H1 (cell line): ENCODE measurements around the gene RBM34. TPM values are rescaled to one million over a fixed set of nuclear protein-coding genes. Genes with fewer than 3 reads are reported as not detected.

Experiments
- CTCF ChIA-PET: fragments of 300-600 bp; sonication (Branson Sonifier 250); formaldehyde crosslinking; loops from one replicate; lab custom pipeline; 2021; ENCODE audit not compliant: partially characterized antibody; lab: Charles Lee
- POLR2A ChIA-PET: fragments of 300-600 bp; sonication (Branson Sonifier 250); formaldehyde crosslinking; loops from one replicate; lab custom pipeline; 2021; ENCODE audit warnings: inconsistent platforms; ENCODE audit not compliant: partially characterized antibody; lab: Charles Lee
- DNase-seq, 2 experiments: peaks; one replicate each; pipeline versions ENCODE4 v3.0.0 to v3.0.0-alpha.2; 2010 to 2022; ENCODE audit warnings: low spot score in 2 of 2, low read depth in 1 of 2, mixed read lengths in 1 of 2
- FAIRE-seq: peaks from 2 replicates; lab custom pipeline; 2011; peaks lifted over from hg19 to GRCh38; lab: Jason Lieb, UNC
- H2AFZ ChIP-seq: 2 replicates; pipeline ENCODE4 v1.8.1; 2012; ENCODE audit warnings: low read length, inconsistent platforms
- H2AK5ac ChIP-seq: 2 replicates; pipeline ENCODE4 v1.6.1; 2013; ENCODE audit warnings: low read depth, low read length
- H2BK120ac ChIP-seq: replicated peaks from 2 replicates; pipeline ENCODE3; 2013; ENCODE audit warnings: low read depth, low read length, inconsistent platforms
- H2BK12ac ChIP-seq: 2 replicates; pipeline ENCODE4 v1.6.1; 2013; ENCODE audit warnings: low read depth, low read length
- H2BK15ac ChIP-seq: 2 replicates; pipeline ENCODE4 v1.6.1; 2013; ENCODE audit warnings: low read length
- H2BK20ac ChIP-seq: 2 replicates; pipeline ENCODE4 v1.6.1; 2013; ENCODE audit warnings: low read length
- H2BK5ac ChIP-seq: 2 replicates; pipeline ENCODE4 v1.6.1; 2013; ENCODE audit warnings: low read depth, low read length
- H3K14ac ChIP-seq: 2 replicates; pipeline ENCODE4 v1.6.1; 2013; ENCODE audit warnings: inconsistent platforms; ENCODE audit not compliant: insufficient read length
- H3K18ac ChIP-seq: 2 replicates; pipeline ENCODE4 v1.6.1; 2013; ENCODE audit warnings: low read length; ENCODE audit errors: extremely low read depth
- H3K23ac ChIP-seq: 2 replicates; pipeline ENCODE4 v1.6.1; 2013; ENCODE audit warnings: inconsistent platforms; ENCODE audit not compliant: insufficient read length
- H3K23me2 ChIP-seq: 2 replicates; pipeline ENCODE4 v1.6.1; 2013; ENCODE audit warnings: low read depth, low read length
- H3K27ac ChIP-seq: 2 replicates; pipeline ENCODE4 v1.6.1; 2011; ENCODE audit warnings: low read depth, low read length, inconsistent platforms
- H3K27me3 ChIP-seq, 4 experiments: replicated peaks in 1 of 4; 1 replicate in 1 of 4; 2 replicates in 3 of 4; pipeline versions ENCODE4 v1.6.1 to v1.8.1; 2011 to 2013; ENCODE audit warnings: low read length in 3 of 4, mild to moderate bottlenecking in 3 of 4, inconsistent platforms in 2 of 4, mixed read lengths in 2 of 4, moderate library complexity in 1 of 4; ENCODE audit not compliant: control insufficient read depth in 3 of 4, insufficient read depth in 3 of 4; ENCODE audit errors: extremely low read depth in 1 of 4
- H3K36me3 ChIP-seq, 4 experiments: 2 replicates each; pipeline versions ENCODE4 v1.6.1 to v1.8.1; 2011 to 2013; ENCODE audit warnings: mild to moderate bottlenecking in 4 of 4, low read length in 3 of 4, moderate library complexity in 2 of 4, control low read depth in 1 of 4, inconsistent platforms in 1 of 4; ENCODE audit not compliant: insufficient read depth in 4 of 4, control insufficient read depth in 2 of 4
- H3K4ac ChIP-seq: replicated peaks from 2 replicates; pipeline ENCODE3; 2013; ENCODE audit warnings: low read length, low read depth, mixed read lengths, inconsistent platforms; ENCODE audit not compliant: insufficient read length
- H3K4me1 ChIP-seq, 4 experiments: replicated peaks in 1 of 4; 1 replicate in 1 of 4; 2 replicates in 3 of 4; pipeline versions ENCODE4 v1.6.1 to v1.8.1; 2011 to 2013; ENCODE audit warnings: low read length in 3 of 4, inconsistent platforms in 2 of 4, mixed read lengths in 1 of 4; ENCODE audit not compliant: insufficient read depth in 4 of 4, control insufficient read depth in 3 of 4
- H3K4me2 ChIP-seq, 2 experiments: 2 replicates each; pipeline versions ENCODE4 v1.6.1 to v1.8.1; 2011 to 2013; ENCODE audit warnings: low read depth in 2 of 2, low read length in 2 of 2, control low read depth in 1 of 2, inconsistent platforms in 1 of 2, mild to moderate bottlenecking in 1 of 2; ENCODE audit not compliant: insufficient read depth in 1 of 2
- H3K4me3 ChIP-seq, 4 experiments: fragments of 200-600, 300-600 bp in 1 of 4; sonication (generic), shearing (Covaris generic), sonication (Bioruptor Twin) in 1 of 4; 2 replicates each; pipeline versions ENCODE4 v1.5.1 to v1.8.1; 2011 to 2016; ENCODE audit warnings: low read length in 4 of 4, low read depth in 3 of 4, control low read depth in 2 of 4, inconsistent platforms in 2 of 4, mild to moderate bottlenecking in 2 of 4, mixed read lengths in 1 of 4, moderate library complexity in 1 of 4; ENCODE audit not compliant: insufficient read depth in 2 of 4; ENCODE audit errors: extremely low read depth in 1 of 4
- H3K56ac ChIP-seq: replicated peaks from 2 replicates; pipeline ENCODE3; 2013; ENCODE audit warnings: low read depth, mild to moderate bottlenecking, mixed read lengths, low read length, inconsistent platforms; ENCODE audit not compliant: insufficient read length
- H3K79me1 ChIP-seq: 2 replicates; pipeline ENCODE4 v1.6.1; 2013; ENCODE audit warnings: low read depth, low read length, control low read depth
- H3K79me2 ChIP-seq, 2 experiments: 2 replicates each; pipeline versions ENCODE4 v1.6.1 to v1.8.1; 2012 to 2013; ENCODE audit warnings: low read length in 2 of 2, mild to moderate bottlenecking in 2 of 2, inconsistent platforms in 1 of 2; ENCODE audit not compliant: insufficient read depth in 2 of 2, control insufficient read depth in 1 of 2
- H3K9ac ChIP-seq, 4 experiments: replicated peaks in 1 of 4; 1 replicate in 1 of 4; 2 replicates in 3 of 4; pipeline versions ENCODE4 v1.6.1 to v1.8.1; 2011 to 2013; ENCODE audit warnings: low read depth in 3 of 4, low read length in 3 of 4, control low read depth in 2 of 4, mild to moderate bottlenecking in 2 of 4, moderate library complexity in 2 of 4, inconsistent platforms in 1 of 4; ENCODE audit errors: extremely low read depth in 1 of 4
- H3K9me3 ChIP-seq, 2 experiments: 2 replicates each; pipeline versions ENCODE4 v1.6.1 to v1.8.1; 2012 to 2013; ENCODE audit warnings: mild to moderate bottlenecking in 2 of 2, moderate library complexity in 2 of 2, control low read depth in 1 of 2, inconsistent platforms in 1 of 2, low read depth in 1 of 2, low read length in 1 of 2, mixed read lengths in 1 of 2; ENCODE audit not compliant: insufficient read depth in 2 of 2
- H4K20me1 ChIP-seq, 2 experiments: replicated peaks in 1 of 2; 2 replicates each; pipeline versions ENCODE3 to v1.8.1; 2011 to 2013; ENCODE audit warnings: inconsistent platforms in 2 of 2, low read length in 2 of 2, mild to moderate bottlenecking in 1 of 2; ENCODE audit not compliant: insufficient read depth in 2 of 2, control insufficient read depth in 1 of 2
- H4K5ac ChIP-seq: 2 replicates; pipeline ENCODE4 v1.6.1; 2013; ENCODE audit warnings: low read length, low read depth, mixed read lengths, inconsistent platforms; ENCODE audit not compliant: insufficient read length
- H4K8ac ChIP-seq: 2 replicates; pipeline ENCODE4 v1.8.0; 2013; ENCODE audit warnings: mild to moderate bottlenecking, moderate library complexity, low read length, inconsistent platforms; ENCODE audit not compliant: insufficient read depth; ENCODE audit errors: extremely low read depth
- H4K91ac ChIP-seq: replicated peaks from 2 replicates; pipeline ENCODE3; 2013; ENCODE audit warnings: low read length, mixed read lengths, inconsistent platforms; ENCODE audit not compliant: insufficient read length
- ATF2 ChIP-seq: IDR thresholded peaks from 2 replicates; pipeline ENCODE4 v1.6.1; 2012; ENCODE audit warnings: low read length, inconsistent platforms
- BCL11A ChIP-seq, 2 experiments: IDR thresholded peaks; one replicate each; pipeline ENCODE4 v1.6.1; 2011; ENCODE audit warnings: low read depth in 2 of 2, low read length in 2 of 2, mild to moderate bottlenecking in 2 of 2
- CBX5 ChIP-seq: fragments of 300-800, 300-1000 bp; sonication (generic); IDR thresholded peaks from 2 replicates; pipeline ENCODE4 v1.7.1; 2016; ENCODE audit warnings: antibody characterized with exemption, low read length, low read depth
- CEBPB ChIP-seq: IDR thresholded peaks from 2 replicates; pipeline ENCODE4 v1.6.1; 2012; ENCODE audit warnings: low read depth, low read length
- CREB1 ChIP-seq: IDR thresholded peaks from 2 replicates; pipeline ENCODE4 v1.6.1; 2012; ENCODE audit warnings: inconsistent platforms
- HDAC2 ChIP-seq, 2 experiments: fragments of 300-600 bp in 1 of 2; sonication (generic) in 1 of 2; IDR thresholded peaks; 2 replicates each; pipeline ENCODE4 v1.6.1; 2011 to 2012; ENCODE audit warnings: low read depth in 2 of 2, low read length in 2 of 2, mild to moderate bottlenecking in 2 of 2, moderate library complexity in 2 of 2, borderline replicate concordance in 1 of 2, inconsistent platforms in 1 of 2
- JUN ChIP-seq: IDR thresholded peaks from 2 replicates; pipeline ENCODE4 v1.6.1; 2011; ENCODE audit warnings: low read depth, mild to moderate bottlenecking, improper control_type of control experiment, low read length
- KDM5A ChIP-seq: fragments of 200-600 bp; IDR thresholded peaks from 2 replicates; pipeline ENCODE4 v1.7.1; 2012; ENCODE audit warnings: mild to moderate bottlenecking, low read length, inconsistent platforms, mixed read lengths
- MAFK ChIP-seq: IDR thresholded peaks from 2 replicates; pipeline ENCODE4 v1.6.1; 2012; ENCODE audit warnings: low read depth, mild to moderate bottlenecking, improper control_type of control experiment, low read length
- NANOG ChIP-seq: IDR thresholded peaks from 2 replicates; pipeline ENCODE4 v1.6.1; 2011; ENCODE audit warnings: low read length, low read depth, mild to moderate bottlenecking, inconsistent platforms; ENCODE audit not compliant: insufficient read depth, poor library complexity, severe bottlenecking
- RAD21 ChIP-seq, 2 experiments: IDR thresholded peaks in 1 of 2; conservative IDR thresholded peaks in 1 of 2; 2 replicates each; pipeline ENCODE4 v1.6.1; 2011; ENCODE audit warnings: low read depth in 2 of 2, low read length in 2 of 2, improper control_type of control experiment in 1 of 2, inconsistent platforms in 1 of 2, mild to moderate bottlenecking in 1 of 2, moderate library complexity in 1 of 2
- WGBS, 2 experiments: shearing (Covaris generic) in 1 of 2; methylation state at CpG; one replicate each; pipeline versions ENCODE4 v1.1.6 to v1.1.7; 2013 to 2015; ENCODE audit warnings: low lambda C conversion rate in 2 of 2, mixed read lengths in 2 of 2, inconsistent platforms in 1 of 2, low coverage in 1 of 2, missing lambda C conversion rate in 1 of 2; ENCODE audit not compliant: insufficient replicate concordance in 2 of 2, insufficient coverage in 1 of 2, insufficient read length in 1 of 2; ENCODE audit errors: extremely low coverage in 1 of 2, missing lambda C conversion rate in 1 of 2; 5-methylcytosine and 5-hydroxymethylcytosine counted together
- polyA plus RNA-seq, 7 experiments: library from polyadenylated mRNA; depleted of rRNA in 3 of 7; stranded (reverse) in 5 of 7; unstranded in 2 of 7; fragments of >200 nt in 5 of 7; fragments of 200-250 nt in 2 of 7; gene quantifications; 1 replicate in 5 of 7; 2 replicates in 1 of 7; 4 replicates in 1 of 7; pipeline versions ENCODE4 v1.2.1 to v1.2.3, GENCODE V29; 2011 to 2013; ENCODE audit warnings: missing spikeins in 2 of 7, mixed read lengths in 2 of 7
- total RNA-seq: library from RNA; stranded (reverse); fragmentation: NEBNext Ultra II Directional; extraction: Animal tissue kit (Norgen Biotek cat#: 25700); gene quantifications from 2 replicates; pipeline ENCODE4 v1.2.1, GENCODE V29; 2021

Gene RBM34
- total and polyA plus RNA-seq, 2 of the 8 experiments (the other 6 are each of a cell fraction or from before 2014, with no cell fraction given), result 18.8 to 108 TPM

- Histone ChIP-seq H2BK120ac (no peak overlapping the region), H3K27me3 (no peaks in the 10 kb centered on the region), H3K79me1 (no peaks in the 10 kb centered on the region), H4K5ac (no peak overlapping the region), H3K4me3 (peak overlapping the region in 1 of 4 experiments; percentile 29; a peak in 1 of 8 replicates), H3K27ac (no peak overlapping the region), H3K4ac (no peak overlapping the region), H3K14ac (no peak overlapping the region), H2BK20ac (no peak overlapping the region), H2AFZ (no peak overlapping the region), H3K4me2 (no peak overlapping the region; a peak in 1 of 4 replicates), H4K8ac (no peak overlapping the region), H3K9me3 (no peaks in the 10 kb centered on the region), H4K91ac (no peak overlapping the region), H3K23me2 (no peaks in the 10 kb centered on the region), H2BK15ac (no peak overlapping the region), H3K56ac (no peak overlapping the region), H3K9ac (no peak overlapping the region), H3K23ac (no peak overlapping the region), H2AK5ac (no peak overlapping the region), H4K20me1 (no peaks in the 10 kb centered on the region), H3K36me3 (peaks cover 0 to 24% (median 9%) of the 10 kb centered on the region in 4 experiments; a peak in 4 of 8 replicates), H2BK12ac (no peak overlapping the region), H3K18ac (no peak overlapping the region), H3K4me1 (no peaks in the 10 kb centered on the region), H3K79me2 (no peaks in the 10 kb centered on the region), H2BK5ac (no peak overlapping the region)
- peak; percentile 87 for FAIRE-seq
- 6% methylated on average over 6 of the region's 6 CpGs; no CpG with 5 or more reads in 1 of the 2 experiments for WGBS, 2 experiments
- peak in 1 of 2 experiments; percentile 57 for DNase-seq
- ChIA-PET CTCF (interaction anchor here (0.6 to 3.4 kb wide), 6 partner anchors 10 to 247 kb away, joined by 3 to 18 read pairs (median 3); no protein-coding TSS in a partner anchor), POLR2A (interaction anchor here (0.6 kb wide), 2 partner anchors 16 to 53 kb away, joined by 3 read pairs; no protein-coding TSS in a partner anchor)
- TF ChIP-seq JUN (no peak), CEBPB (no peak), HDAC2 (IDR thresholded peaks at IDR 0.05; ENCODE audit: borderline replicate concordance in 1 of 2, low read depth in 2 of 2, low read length in 2 of 2) (peak in 1 of 2 experiments; percentile 84; a peak in 1 of 4 replicates), BCL11A (IDR thresholded peaks at IDR 0.05; ENCODE audit: low read depth in 2 of 2, low read length in 2 of 2) (peak in 1 of 2 experiments; percentile 20), CREB1 (no peak), MAFK (no peak), CBX5 (no peak), NANOG (no peak), RAD21 (IDR thresholded peaks at IDR 0.05 in 1 of 2, conservative IDR thresholded peaks at IDR 0.05 in 1 of 2; ENCODE audit: low read depth in 2 of 2, low read length in 2 of 2) (peak; percentile 59 to 62), ATF2 (no peak), KDM5A (no peak)
Measured at GRCh38 chr1:235199441-235199840, 38.4 kb upstream of the RBM34 start.
